NT2/D1 (cell line): ENCODE results near the gene C10orf120.

Experiments used
- YY1 ChIP-seq: IDR thresholded peaks from 2 replicates; pipeline ENCODE4 v1.6.1; 2011; ENCODE audit not compliant: insufficient read length, insufficient read depth
- ZNF274 ChIP-seq: IDR thresholded peaks from 2 replicates; pipeline ENCODE4 v1.6.1; 2011; ENCODE audit warnings: mild to moderate bottlenecking, low read depth, low read length

- no peak for TF ChIP-seq YY1
- no peak for TF ChIP-seq ZNF274
Observed at GRCh38 chr10:122713091-122713885, 13.6 kb upstream of the C10orf120 start.
